Limb (tissue), 2 donors: ENCODE results near the gene TRAPPC2L.

Experiments
- DNase-seq, 2 donors: peaks; one replicate each; pipeline ENCODE4 v3.0.0-alpha.2; 2016; ENCODE audit errors: extremely low spot score in 2 of 2

TRAPPC2L gene

GRCh38 chr16:88909431-88910210 is 52.7 kb downstream of the TRAPPC2L start:
- DNase-seq, result no peak

DNA sequence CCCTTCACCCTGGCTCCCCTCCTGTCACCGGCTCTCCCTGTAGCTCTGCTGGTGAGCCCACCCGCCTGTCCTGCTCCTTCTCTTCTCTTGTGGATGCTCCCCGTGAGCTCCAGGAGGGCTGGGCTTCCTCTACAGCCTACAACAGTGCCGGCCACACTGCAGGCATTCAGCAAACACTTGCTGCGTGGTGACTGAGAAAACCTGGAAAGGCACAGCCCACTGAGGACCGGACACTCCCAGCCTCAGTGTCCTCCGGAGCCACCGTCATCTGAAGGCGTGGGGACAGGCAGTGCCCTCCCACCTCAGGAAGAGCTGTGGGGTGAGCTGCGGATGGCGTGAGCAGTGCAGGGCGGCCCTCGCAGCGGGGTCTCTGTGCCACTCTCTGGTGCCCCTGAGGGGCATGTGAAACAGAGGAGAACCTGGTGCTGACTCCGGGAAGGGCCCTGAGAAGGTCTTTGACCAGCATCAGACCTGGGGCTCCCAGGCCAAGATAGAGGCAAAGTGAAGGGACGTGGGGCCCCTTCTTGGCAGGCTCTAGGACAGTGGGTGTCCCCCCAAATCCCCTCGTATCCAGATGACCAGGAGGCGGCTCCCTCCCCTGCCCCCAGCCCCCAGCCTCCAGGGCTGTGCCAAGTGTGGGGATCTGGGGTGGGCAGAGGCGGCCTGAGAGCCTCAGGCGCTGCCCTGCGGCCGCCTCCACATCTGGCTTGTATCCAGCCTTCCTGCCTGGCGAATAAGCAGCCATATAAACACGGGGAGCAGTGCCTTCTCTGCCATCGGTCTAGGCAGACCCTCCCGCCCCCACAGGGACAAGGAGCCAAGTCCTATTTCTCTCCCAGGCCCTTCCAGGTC is 53.6 kb downstream of the TRAPPC2L start:
- no peak for DNase-seq

DNA sequence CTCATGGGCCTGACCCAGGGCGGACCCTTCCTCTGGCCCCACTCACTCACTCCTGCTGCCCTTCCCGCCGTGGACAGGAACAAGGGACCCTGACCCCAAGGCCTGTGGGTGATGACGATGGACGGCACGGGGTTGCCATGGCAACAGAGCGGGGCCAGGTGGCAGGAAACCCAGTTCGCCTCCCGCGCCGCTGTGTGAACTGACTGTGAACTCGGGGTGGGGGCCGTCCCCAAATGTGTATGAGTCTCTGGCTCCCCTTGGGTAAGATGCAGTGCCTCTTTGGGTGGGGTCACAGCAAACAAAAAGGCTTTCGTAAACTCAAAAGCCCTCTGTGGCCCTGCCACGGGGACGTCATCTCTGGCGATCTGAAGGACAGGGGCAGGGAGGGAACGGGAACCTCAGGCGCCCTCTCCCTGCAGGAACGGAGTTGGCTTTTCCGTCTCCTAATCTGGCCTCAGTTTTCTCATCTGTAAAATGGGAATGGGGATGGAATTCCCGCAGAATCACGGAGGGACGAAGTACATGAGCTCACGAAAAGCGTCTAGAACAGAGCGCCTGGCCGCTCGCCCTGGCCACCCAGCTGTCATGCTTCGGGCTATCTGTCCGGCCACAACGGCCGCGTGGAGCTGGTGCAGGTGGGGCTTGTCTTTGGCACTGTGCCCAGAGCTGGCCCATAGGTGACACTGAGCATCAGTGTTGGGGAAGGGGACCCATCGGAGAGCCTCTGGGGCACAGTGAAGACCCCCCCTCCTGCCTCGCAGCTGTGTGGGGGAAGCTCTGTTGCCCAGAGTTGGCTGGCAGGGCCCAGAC is 54.4 kb downstream of the TRAPPC2L start:
- DNase-seq, result peak in 1 of 2 donors; percentile 62

DNA sequence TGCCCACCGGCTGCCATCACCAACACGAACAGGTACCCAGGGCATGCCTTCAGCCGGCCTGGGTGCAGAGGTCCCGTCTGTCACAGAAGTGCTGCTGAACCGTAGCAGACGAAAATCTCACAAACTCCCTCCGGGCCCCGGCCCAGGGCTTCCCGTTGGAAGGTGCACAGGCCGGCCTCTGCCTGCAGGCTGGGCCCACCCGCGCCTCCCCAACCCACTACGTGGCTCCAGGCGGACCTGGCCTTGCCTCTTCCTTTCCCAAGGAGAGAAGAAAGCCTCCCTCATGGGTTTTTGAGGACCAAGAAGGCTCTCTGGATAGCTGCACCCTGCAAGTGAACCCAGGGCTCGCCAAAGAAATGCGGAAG is 55.0 kb downstream of the TRAPPC2L start:
- DNase-seq, result no peak
